Adipose tissue (tissue), 3 donors: ENCODE data around the gene ACTL6B. TPM values are rescaled to one million over a fixed set of nuclear protein-coding genes. Genes with fewer than 3 reads are reported as not detected.

ENCODE experiments used
- H3K27ac ChIP-seq: one replicate; pipeline ENCODE4 v1.5.1; 2013; ENCODE audit warnings: low read depth, low read length
- WGBS, 3 donors: extraction: QIAGEN DNeasy Blood & Tissue Kit; methylation state at CpG; one replicate each; pipeline ENCODE4 v1.1.7; 2013; 5-methylcytosine and 5-hydroxymethylcytosine counted together
- polyA plus RNA-seq, 3 donors: library from polyadenylated mRNA; stranded (reverse); fragments of 200-250 nt; gene quantifications; one replicate each; pipeline ENCODE4 v1.2.3, GENCODE V29; 2013
- donor health status: healthy with polysubstance abuse.
- donor health status: Bipolar disorder and iron deficiency.
- donor health status: healthy.

Gene ACTL6B
- polyA plus RNA-seq, 3 donors: 0.09 to 0.53 TPM; not detected in 1

DNA sequence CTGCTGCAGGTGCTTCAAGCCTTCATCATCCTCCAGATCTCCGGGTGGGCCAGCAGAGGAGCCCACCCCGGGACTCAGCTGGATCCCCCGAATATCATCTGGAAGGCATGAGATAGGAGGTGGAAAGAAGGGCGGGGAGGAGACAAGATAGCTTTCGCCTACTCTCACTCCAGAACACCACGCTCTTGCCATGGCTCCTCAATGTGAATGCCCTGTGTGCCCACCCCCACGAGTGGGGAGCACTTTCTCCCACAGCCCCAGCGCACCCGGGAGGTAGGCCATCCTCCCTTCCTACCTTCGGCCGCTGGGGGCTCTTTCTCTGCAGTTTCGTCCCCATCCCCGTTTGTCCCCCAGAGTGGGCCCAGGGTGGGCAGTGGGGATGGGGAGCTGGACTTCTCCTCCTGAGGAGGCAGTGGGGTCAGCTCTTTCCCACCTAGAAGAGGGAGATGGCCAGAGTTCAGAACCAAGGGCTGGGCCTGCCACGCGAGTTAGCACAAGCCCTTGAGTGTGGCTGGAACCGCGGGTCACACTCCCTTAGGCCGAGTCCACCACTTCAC, 28.9 kb upstream of the ACTL6B start:
- no peak overlapping the region for H3K27ac ChIP-seq
- 88 to 93% (median 92%) methylated on average over 18 of the region's 18 CpGs for WGBS, 3 donors

DNA sequence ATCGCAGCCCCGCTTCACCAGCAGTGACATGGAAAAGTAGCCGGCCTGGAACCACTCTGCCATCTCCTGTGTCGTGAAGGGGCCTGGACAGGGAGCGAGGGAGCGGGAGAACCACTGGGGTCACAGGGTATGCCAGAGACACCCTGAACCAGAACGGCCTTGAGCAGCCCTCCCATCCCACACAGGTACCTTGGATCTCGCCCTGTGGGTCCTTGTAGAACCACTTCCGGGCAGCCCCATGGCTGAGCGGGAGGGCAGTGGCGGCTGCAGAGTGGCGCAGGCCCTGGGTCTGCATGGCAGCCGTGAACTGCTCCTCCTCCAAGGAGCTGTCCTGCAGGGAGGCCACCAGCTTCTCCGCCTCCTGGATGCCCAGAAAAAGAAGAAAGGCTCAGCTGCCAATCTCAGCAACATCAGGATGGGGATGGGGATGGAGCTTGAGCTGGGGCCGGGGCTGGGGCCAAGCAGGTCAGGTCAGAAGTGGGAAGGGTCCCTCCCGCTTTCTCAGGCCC, 28.3 kb upstream of the ACTL6B start:
- no peak overlapping the region for H3K27ac ChIP-seq

DNA sequence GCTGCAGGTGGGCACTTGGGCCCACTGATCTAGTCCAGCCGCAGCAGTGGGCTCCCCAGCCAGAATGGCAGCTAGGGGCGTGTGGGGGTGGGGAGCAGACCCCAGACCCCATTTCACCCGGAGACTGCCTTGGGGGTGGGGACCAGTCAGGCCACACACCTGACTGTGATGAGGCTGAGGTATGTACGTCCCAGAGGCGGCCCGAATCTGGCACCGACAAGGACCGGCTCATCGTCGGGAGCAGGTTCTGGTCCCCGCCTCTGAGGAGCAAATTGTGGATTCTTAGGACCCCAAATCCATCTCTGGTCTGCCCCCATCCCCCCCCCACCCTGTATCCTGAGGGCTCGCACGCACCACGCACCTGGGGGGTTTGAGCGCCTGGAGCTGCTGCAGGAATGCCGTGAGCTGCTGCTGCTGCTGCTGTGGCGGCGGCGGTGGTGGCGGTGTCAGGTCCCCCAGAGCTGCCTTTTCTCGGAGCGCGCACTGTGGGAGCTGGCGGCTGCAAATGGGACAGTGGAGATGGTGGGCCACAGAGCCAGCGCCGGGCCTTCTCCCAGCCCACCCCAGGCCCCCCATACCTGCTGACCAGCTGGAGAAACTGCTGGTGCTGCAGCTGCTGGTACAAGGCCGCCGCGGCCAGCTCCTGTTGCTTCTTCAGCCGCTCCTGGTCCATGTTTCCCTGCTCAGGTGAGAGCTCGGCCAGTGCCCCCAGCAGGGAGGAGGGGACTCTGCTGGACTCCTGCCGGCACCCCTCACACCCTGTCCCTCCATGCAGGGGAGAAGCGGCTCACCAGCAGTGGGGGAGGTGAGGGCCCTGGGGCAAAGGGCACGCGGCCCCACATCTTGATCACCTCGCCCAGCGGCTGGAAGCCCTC, 27.6 kb upstream of the ACTL6B start:
- WGBS, 3 donors: 93 to 95% (median 94%) methylated on average over 27 to 37 of the region's 37 CpGs
- H3K27ac ChIP-seq: no peak overlapping the region

More for the DNA sequence above, 28.3 kb upstream of the ACTL6B start:
- WGBS, 3 donors: 93 to 96% (median 93%) methylated on average over 16 of the region's 16 CpGs

DNA sequence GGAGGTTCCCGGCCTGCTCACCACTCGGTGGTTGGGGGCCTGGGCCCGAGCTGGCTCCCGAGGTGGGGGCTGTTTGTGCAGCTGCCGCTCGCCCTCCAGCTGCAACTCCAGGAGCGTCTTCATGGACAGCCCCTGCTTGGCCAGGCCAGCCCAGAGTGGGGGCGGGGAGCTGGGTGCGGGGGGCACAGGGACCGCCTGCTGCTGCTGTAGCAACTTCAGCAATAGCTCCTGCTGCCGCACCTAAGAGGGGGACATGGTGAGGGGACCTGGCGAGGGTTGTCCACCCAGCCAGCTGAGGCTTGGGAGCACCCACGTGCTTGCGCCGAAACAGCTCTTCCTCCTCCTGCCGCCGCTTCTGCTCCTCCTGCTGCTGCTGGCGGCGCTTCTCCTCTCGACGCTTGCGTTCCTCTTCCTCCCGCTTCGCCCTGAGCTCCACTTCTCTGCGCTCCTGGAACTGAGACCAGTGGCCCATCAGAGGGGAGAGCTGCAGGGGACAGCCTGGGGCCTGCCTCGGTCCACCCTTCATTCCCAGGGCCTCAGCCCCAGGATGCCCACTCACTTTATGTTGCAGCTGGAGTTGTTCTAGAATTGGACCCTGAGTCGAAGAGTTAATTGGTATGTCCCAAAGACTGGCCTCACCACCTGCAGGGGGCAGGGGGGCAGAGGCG, 26.9 kb upstream of the ACTL6B start:
- WGBS, 3 donors: 82 to 89% (median 86%) methylated on average over 28 of the region's 28 CpGs
- no peak overlapping the region for H3K27ac ChIP-seq

DNA sequence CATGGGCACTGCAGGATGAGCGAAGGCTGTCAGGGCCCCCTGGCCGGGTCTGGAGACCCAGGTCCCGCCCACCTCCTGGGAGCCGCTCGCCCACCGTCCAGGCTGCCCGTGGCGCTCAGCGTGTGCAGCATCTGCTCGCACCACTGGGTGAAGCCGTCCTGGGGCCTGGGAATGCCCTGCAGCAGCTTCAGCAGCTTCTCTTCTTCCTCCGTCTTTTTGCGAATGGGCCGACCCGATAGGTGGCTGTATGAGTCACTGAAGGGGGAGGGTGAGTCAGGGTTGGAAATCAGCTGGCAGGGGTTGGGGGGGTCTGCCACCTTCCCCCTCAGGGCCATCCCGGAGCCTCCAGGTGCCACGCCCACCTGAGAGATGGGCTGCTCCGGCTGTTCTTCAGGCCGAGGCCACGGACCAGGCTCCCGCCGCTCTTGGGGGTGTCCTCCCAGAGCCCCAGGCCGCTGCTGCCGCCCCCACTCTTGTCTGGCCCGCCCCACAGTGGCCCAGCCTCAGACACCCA, 26.0 kb upstream of the ACTL6B start:
- no peak overlapping the region for H3K27ac ChIP-seq
- 82 to 84% (median 84%) methylated on average over 21 to 25 of the region's 25 CpGs for WGBS, 3 donors

DNA sequence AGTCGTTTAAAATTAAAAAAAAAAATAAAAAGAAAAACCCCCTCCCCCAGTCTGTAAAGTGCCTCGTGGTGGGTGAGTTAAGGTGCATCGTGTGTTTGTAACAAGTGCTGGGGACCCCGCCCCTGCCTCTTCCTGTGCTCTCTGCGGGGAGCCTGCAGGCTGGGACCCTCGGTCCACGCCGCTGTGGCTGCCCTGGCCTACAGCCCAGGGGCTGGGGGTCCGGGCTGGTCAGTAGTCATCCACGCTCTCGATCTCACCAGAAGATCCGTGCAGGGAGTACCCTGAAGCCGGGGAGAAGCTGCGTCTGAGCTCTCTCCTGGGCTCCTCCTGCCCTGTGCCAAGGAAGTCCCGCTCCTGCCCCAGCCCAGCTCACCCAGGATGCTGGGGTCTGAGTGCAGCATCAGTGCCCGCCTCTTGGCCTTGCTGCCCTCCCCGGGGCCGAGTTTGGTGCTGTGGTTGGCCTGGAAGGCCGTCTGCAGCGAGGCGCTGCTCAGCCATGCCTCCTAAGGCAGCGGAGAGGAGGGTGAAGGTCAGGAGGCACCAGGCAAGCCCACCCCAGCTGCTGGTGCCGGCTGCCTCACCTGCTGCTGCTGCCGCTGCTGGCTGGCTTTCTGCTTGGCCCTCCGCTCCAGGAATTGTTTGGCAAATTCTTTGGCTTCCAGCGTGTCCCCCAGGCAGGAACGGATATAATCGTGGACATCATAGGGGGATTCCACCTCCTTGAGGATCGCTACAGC, 25.4 kb upstream of the ACTL6B start:
- WGBS, 3 donors: 80 to 84% (median 81%) methylated on average over 28 to 29 of the region's 29 CpGs
- H3K27ac ChIP-seq: no peak overlapping the region

DNA sequence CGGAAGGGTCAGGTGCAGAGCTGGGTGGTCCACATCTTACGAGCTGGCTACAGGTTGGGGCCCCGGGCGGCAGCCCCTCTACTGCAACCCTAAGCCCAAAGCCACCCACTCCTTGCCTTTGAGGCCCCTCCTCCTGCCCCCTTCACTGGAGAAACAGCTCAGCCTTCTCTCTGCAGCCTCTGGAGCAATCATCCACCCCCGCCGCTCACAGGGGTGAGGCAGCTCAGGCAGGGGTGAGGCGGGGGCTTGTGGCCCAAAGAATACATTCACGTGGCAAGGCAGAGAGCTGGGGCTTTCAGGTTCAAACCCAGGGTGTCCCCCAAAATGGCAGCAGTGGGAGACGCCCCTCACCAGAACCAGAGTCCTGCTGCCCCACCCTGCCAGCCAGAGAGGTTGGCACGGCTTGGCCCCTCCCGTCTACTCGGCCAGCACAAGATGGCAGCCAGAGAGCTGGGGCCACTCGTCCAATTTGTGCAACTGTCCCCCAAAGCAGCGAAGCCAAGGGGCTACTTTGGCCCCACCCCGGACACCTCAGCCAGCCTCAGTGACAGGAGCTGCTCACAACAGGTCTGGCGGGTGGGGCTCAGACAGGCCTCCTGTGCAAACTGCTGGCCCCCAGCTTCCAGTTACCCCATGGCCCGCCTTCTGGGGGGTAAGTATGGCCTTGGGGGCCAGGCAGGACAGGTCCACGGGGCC, 24.5 kb upstream of the ACTL6B start:
- no peak overlapping the region for H3K27ac ChIP-seq
- 78 to 83% (median 81%) methylated on average over 18 of the region's 18 CpGs for WGBS, 3 donors

DNA sequence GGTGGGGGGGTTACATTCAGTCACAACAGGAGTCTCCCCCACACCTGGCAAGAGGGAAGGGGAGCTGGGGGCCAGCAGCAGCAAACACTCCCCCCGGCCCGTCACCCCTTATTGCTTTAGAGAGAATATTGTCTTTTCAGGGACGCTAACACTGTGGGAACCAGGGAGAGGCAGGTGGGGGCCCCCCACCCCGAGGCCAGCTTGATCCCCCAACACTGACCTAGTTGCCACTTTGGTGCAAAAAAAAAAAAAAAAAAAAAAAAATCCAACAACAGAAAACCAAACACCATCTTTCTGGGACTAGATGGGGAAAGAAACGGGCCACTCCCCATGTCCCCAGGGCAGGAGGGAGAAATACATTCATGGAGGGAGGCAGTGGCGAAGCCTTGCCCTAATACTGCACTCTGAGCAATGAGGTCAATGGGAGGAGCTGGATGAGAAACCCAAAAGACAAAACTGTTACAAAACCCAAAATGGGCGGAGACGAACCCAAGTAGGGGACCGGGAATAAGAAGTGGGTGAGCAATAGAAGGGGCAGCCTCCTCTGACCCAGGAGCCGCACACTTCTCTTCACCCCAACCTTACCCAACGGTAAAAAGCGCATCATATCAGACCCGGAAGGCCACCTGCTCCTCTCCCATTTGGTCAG, 23.8 kb upstream of the ACTL6B start:
- H3K27ac ChIP-seq: no peak overlapping the region
- WGBS, 3 donors: 50 to 75% (median 58%) methylated on average over 13 of the region's 13 CpGs

DNA sequence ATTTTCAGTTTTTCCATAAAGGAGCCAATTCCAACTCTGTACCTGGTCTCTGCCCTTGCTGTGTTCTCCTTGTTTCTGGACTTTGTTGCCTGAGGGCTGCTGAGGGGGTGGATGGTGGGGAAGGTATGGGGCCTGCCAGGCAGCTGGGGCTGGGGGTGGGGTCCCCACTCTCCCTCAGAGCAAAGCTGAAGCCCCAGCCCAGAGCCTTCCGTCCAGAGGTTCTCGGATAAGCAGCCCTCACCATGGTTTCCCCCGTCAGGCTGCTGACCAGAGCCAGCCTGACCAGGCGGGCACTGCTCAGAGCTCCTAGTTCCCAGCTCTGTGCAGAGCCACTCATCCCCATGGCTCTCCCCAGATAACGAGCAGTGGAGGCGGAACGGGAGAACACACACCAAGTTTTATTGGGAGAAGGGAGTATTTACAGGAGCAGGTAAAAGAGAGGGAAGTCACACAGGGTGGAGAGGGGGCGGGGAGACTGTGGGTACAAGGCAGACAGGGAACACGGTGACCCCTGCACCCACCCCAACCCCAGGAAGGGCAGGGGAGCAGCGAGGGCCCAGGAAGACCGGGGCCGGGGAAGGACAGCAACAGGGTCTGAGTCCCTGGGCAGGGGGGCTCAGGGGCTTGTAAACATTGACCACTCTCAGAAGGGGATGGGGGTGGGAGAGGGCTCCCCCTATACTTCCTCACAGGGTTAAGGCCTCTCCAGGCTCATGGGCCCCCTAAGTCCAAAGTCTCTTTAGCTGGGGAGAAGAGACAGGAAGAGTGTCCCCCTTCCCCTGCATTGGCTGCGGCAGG, 23.1 kb upstream of the ACTL6B start:
- 71 to 81% (median 79%) methylated on average over 12 to 13 of the region's 13 CpGs for WGBS, 3 donors
- no peak overlapping the region for H3K27ac ChIP-seq

DNA sequence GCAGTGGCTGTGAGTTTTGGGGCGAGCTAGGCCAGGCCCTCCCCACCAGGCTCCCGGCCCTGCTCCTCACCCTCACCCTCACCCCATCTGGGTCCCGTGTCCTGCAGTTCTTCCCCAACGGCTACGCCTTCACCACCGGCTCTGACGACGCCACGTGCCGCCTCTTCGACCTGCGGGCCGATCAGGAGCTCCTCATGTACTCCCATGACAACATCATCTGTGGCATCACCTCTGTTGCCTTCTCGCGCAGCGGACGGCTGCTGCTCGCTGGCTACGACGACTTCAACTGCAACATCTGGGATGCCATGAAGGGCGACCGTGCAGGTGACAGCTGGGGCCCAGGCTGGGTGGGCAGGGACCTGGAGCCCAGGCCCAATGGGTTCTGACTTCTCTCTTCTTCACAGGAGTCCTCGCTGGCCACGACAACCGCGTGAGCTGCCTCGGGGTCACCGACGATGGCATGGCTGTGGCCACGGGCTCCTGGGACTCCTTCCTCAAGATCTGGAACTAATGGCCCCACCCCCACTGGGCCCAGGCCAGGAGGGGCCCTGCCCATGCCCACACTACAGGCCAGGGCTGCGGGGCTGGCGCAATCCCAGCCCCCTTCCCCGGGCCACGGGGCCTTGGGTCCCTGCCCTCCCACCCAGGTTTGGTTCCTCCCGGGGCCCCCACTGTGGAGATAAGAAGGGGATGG, 22.2 kb upstream of the ACTL6B start:
- H3K27ac ChIP-seq: no peak overlapping the region
- 75 to 76% (median 75%) methylated on average over 35 of the region's 35 CpGs for WGBS, 3 donors

DNA sequence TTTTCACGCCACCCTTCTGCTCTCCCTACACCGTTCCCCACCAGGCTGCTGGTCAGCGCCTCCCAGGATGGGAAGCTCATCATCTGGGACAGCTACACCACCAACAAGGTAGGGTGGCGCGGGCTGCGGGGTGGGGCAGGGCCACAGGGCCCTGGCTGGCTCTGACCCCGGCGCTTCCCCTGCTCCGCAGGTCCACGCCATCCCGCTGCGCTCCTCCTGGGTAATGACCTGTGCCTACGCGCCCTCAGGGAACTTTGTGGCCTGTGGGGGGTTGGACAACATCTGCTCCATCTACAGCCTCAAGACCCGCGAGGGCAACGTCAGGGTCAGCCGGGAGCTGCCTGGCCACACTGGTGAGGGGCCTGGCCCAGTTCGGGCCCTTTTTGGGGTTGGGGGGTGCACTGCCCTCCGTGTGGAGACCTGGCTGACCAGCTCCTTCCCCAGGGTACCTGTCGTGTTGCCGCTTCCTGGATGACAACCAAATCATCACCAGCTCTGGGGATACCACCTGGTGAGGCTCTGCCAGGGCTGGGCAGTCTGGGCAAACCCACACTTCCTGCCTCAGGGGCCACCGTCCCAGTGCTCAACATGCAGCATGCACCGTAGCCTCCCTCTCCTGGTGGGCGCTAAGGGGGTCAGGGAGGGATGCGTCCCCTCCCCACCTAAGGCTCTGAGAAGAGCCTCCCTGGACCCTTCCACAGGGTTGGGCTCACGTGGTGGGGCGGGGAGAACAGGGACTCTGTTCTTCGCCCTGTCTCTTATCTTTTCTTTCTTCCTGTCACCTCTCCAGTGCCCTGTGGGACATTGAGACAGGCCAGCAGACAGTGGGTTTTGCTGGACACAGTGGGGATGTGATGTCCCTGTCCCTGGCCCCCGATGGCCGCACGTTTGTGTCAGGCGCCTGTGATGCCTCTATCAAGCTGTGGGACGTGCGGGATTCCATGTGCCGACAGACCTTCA, 21.3 kb upstream of the ACTL6B start:
- 88 to 91% (median 90%) methylated on average over 33 to 36 of the region's 36 CpGs for WGBS, 3 donors
- H3K27ac ChIP-seq: no peak overlapping the region

DNA sequence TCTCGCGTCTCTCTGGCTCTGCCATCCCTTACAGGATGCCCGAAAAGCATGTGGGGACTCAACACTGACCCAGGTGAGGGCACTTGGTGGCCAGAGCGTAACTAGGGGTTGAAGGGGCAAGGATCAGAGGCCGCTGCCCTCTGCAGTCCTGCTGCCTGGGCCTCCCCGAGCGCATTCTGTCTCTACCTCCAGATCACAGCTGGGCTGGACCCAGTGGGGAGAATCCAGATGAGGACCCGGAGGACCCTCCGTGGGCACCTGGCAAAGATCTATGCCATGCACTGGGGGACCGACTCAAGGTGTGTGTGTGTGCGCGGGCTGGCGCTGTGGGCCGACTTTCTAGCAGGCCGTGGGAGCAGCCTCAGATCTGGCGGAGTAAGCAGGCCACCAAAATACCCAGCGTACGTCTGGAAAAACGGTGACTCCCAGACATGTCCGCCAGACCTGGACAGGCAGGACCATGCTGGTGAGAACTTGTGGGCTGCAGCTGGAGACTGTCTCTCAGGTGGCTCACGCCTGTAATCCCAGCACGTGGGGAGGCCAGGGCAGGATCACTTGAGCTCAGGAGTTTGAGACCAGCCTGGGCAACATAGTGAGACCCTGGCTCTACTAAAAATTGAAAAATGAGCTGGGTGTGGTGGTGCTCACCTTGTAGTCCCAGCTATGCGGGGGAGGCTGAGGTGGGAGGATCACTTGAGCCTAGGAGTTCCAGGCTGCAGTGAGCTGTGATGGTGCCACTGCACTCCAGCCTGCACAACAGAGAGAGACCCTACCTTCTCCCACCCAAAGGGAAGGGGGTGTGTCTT, 20.5 kb upstream of the ACTL6B start:
- WGBS, 3 donors: 81 to 85% (median 81%) methylated on average over 23 of the region's 23 CpGs

DNA sequence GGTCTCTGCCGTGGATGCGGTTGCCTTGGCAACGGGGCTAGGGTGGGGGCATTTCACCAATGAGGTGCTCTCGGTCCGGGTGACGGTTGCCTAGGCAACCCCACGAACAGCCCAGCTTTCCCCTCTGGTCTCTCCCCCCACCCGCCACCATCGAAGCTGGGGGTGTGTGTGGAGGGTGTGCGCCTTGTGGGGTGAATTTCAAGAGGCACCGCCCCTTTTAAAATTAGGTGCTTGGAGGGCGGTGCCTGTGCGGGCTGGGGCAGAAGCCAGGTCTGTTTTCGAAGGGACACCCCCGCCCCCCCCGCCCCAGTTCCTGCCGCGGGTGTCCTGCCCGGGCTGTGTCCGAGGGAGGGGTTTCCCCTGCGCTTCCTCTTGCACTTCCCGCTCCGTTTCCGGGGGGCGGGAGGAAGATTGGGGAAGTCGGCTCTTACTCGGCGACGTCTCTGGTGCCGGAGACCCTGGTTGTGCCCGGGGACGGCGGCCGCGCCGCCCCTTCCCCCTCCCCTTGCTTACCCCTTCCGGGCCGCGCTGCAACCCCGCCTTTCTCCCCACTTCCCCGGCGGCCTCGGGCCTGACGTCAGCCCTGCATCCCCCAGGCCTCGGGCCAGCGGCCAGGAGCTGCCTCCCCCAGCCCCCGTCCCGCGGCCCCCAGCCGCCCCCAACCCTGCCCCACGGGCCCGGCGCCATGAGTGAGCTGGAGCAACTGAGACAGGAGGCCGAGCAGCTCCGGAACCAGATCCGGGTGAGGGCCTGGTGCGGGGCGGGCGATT, 19.5 kb upstream of the ACTL6B start:
- peak overlapping the region; percentile 96 for H3K27ac ChIP-seq
- 1 to 6% (median 2%) methylated on average over 39 to 59 of the region's 59 CpGs for WGBS, 3 donors

More for the DNA sequence above, 20.5 kb upstream of the ACTL6B start:
- H3K27ac ChIP-seq: peak overlapping the region; percentile 40

DNA sequence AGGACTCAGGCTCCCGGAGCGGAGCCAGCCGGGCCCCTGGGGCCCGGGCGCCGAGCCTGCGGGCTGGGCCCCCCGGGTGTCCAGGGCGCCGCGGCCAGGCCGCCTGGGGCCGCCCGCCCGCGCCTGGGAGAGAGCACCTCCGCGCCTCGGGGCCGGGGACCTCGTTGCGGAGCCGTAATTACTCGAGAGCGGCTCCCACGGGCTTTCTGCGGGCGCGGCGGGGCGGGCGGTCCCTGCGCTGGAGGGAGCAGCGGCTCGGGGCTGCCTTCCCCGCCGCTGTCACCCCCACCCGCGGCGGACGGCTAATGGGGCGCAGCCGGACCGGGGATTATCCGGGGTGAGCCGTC, 18.8 kb upstream of the ACTL6B start:
- peak overlapping the region; percentile 96 for H3K27ac ChIP-seq
- WGBS, 3 donors: 0% methylated on average over 37 to 46 of the region's 46 CpGs
